Keratinocyte (primary cell): ENCODE data around the gene COX6B1.

ENCODE experiments used
- EZH2 ChIP-seq: IDR thresholded peaks from one replicate; pipeline ENCODE4 v1.6.1; 2012; ENCODE audit warnings: inconsistent platforms, mild to moderate bottlenecking, low read length, moderate library complexity
- TF ChIP-seq, protein P1 (sequence below), 3 experiments: IDR thresholded peaks in 1 of 3; conservative IDR thresholded peaks in 1 of 3; optimal IDR thresholded peaks in 1 of 3; 2 replicates in 2 of 3; 3 replicates in 1 of 3; pipeline versions ENCODE3 to v1.5.1; 2011; ENCODE audit warnings: low read length in 3 of 3, mild to moderate bottlenecking in 3 of 3, moderate library complexity in 2 of 3, control low read depth in 1 of 3, inconsistent platforms in 1 of 3; ENCODE audit not compliant: insufficient read depth in 2 of 3; ENCODE audit errors: extremely low read depth in 1 of 3

DNA sequence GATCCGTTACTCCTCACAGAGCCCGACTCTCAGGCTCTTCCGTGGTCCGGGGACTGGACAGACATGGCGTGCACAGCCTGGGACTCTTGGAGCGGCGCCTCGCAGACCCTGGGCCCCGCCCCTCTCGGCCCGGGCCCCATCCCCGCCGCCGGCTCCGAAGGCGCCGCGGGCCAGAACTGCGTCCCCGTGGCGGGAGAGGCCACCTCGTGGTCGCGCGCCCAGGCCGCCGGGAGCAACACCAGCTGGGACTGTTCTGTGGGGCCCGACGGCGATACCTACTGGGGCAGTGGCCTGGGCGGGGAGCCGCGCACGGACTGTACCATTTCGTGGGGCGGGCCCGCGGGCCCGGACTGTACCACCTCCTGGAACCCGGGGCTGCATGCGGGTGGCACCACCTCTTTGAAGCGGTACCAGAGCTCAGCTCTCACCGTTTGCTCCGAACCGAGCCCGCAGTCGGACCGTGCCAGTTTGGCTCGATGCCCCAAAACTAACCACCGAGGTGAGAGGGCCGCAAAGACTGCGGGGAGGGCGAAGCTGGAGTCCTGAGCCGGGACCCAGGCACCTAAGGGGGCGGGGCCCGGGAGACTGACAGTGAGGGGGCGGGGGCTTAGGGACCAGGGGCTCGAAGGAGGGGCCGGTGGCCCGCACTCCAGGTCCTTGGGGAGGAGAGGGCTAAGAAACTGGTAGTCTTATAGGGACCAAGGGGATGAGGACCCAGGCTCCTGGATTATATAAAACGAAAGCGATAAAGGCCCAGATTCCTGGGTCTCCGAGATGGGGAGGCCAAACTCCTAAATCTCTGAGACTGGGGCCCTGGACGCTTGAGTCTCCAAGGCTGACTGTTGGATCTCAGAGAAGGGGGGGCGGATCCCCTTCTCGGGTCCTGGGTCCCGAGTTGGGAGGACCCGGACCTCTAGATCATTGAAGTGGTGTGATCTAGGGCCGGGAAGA lies 4.6 kb upstream of the COX6B1 start:
- TF ChIP-seq, protein P1, sequence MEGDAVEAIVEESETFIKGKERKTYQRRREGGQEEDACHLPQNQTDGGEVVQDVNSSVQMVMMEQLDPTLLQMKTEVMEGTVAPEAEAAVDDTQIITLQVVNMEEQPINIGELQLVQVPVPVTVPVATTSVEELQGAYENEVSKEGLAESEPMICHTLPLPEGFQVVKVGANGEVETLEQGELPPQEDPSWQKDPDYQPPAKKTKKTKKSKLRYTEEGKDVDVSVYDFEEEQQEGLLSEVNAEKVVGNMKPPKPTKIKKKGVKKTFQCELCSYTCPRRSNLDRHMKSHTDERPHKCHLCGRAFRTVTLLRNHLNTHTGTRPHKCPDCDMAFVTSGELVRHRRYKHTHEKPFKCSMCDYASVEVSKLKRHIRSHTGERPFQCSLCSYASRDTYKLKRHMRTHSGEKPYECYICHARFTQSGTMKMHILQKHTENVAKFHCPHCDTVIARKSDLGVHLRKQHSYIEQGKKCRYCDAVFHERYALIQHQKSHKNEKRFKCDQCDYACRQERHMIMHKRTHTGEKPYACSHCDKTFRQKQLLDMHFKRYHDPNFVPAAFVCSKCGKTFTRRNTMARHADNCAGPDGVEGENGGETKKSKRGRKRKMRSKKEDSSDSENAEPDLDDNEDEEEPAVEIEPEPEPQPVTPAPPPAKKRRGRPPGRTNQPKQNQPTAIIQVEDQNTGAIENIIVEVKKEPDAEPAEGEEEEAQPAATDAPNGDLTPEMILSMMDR (optimal IDR thresholded peaks at IDR 0.05 in 1 of 3, IDR thresholded peaks at IDR 0.05 in 1 of 3, conservative IDR thresholded peaks at IDR 0.05 in 1 of 3; ENCODE audit: extremely low read depth in 1 of 3, insufficient read depth in 2 of 3, low read length in 3 of 3): peak in 1 of 3 experiments; percentile 7
- TF ChIP-seq EZH2: no peak
